Measurements from ENCODE around the gene CPN1. TPM values are rescaled to one million over a fixed set of nuclear protein-coding genes. Genes with fewer than 3 reads are reported as not detected.
A peak's percentile ranks its signal among the peaks of the same experiment; 100 is the strongest.

Gene CPN1
- total and polyA plus RNA-seq, 2 of the 8 experiments (the other 6 are each of a cell fraction or from before 2014, with no cell fraction given): 0.15 to 0.20 TPM

- Histone ChIP-seq H3K4me3 (ENCODE audit: extremely low read depth in 1 of 4, insufficient read depth in 2 of 4, low read depth in 3 of 4, low read length in 4 of 4) (no peak overlapping the region), H2BK120ac (replicated peaks; ENCODE audit: low read depth, low read length) (no peak overlapping the region), H4K20me1 (replicated peaks in 1 of 2; ENCODE audit: control insufficient read depth in 1 of 2, insufficient read depth in 2 of 2, low read length in 2 of 2) (peaks cover 0 to 2% of the 10 kb centered on the region in 2 experiments), H4K5ac (ENCODE audit: insufficient read length, low read depth, low read length) (no peak overlapping the region), H3K18ac (ENCODE audit: extremely low read depth, low read length) (no peak overlapping the region), H2BK15ac (ENCODE audit: low read length) (peak overlapping the region; percentile 14; the same call in 1 of the 2 replicates), H3K56ac (replicated peaks; ENCODE audit: insufficient read length, low read depth, low read length) (no peak overlapping the region), H4K8ac (ENCODE audit: extremely low read depth, insufficient read depth, low read length) (no peak overlapping the region), H3K36me3 (ENCODE audit: control insufficient read depth in 2 of 4, insufficient read depth in 4 of 4, low read length in 3 of 4) (no peaks in the 10 kb centered on the region), H3K23me2 (ENCODE audit: low read depth, low read length) (peaks cover 4% of the 10 kb centered on the region; the same call in 1 of the 2 replicates), H3K4ac (replicated peaks; ENCODE audit: insufficient read length, low read depth, low read length) (no peak overlapping the region), H2BK5ac (ENCODE audit: low read depth, low read length) (no peak overlapping the region; the same call in 1 of the 2 replicates), H2BK20ac (ENCODE audit: low read length) (no peak overlapping the region), H3K4me1 (replicated peaks in 1 of 4; ENCODE audit: control insufficient read depth in 3 of 4, insufficient read depth in 4 of 4, low read length in 3 of 4) (peaks cover 4 to 11% (median 6%) of the 10 kb centered on the region in 4 experiments; a peak in 5 of 7 replicates), H2AK5ac (ENCODE audit: low read depth, low read length) (no peak overlapping the region), H3K9ac (replicated peaks in 1 of 4; ENCODE audit: extremely low read depth in 1 of 4, low read depth in 3 of 4, low read length in 3 of 4) (no peak overlapping the region), H3K27ac (ENCODE audit: low read depth, low read length) (no peak overlapping the region), H4K91ac (replicated peaks; ENCODE audit: insufficient read length, low read length) (no peak overlapping the region), H3K79me1 (ENCODE audit: low read depth, low read length) (no peaks in the 10 kb centered on the region; the same call in 1 of the 2 replicates), H3K9me3 (ENCODE audit: insufficient read depth in 2 of 2, low read depth in 1 of 2, low read length in 1 of 2) (no peaks in the 10 kb centered on the region; a peak in 1 of 4 replicates), H3K14ac (ENCODE audit: insufficient read length) (no peak overlapping the region), H3K27me3 (replicated peaks in 1 of 4; ENCODE audit: control insufficient read depth in 3 of 4, extremely low read depth in 1 of 4, insufficient read depth in 3 of 4, low read length in 3 of 4) (no peaks in the 10 kb centered on the region; a peak in 2 of 7 replicates), H3K79me2 (ENCODE audit: control insufficient read depth in 1 of 2, insufficient read depth in 2 of 2, low read length in 2 of 2) (peaks cover 0 to 22% of the 10 kb centered on the region in 2 experiments; a peak in 2 of 4 replicates), H3K23ac (ENCODE audit: insufficient read length) (no peak overlapping the region), H2BK12ac (ENCODE audit: low read depth, low read length) (no peak overlapping the region), H2AFZ (ENCODE audit: low read length) (no peak overlapping the region), H3K4me2 (ENCODE audit: insufficient read depth in 1 of 2, low read depth in 2 of 2, low read length in 2 of 2) (no peak overlapping the region; a peak in 1 of 4 replicates)
- 78% methylated on average over 4 of the region's 4 CpGs; no CpG with 5 or more reads in 1 of the 2 experiments for WGBS, 2 experiments (ENCODE audit: extremely low coverage in 1 of 2, insufficient coverage in 1 of 2, insufficient read length in 1 of 2, insufficient replicate concordance in 2 of 2, low coverage in 1 of 2, low lambda C conversion rate in 2 of 2, missing lambda C conversion rate in 1 of 2)
- ChIA-PET CTCF (ENCODE audit: partially characterized antibody) (interaction anchor here (0.5 to 8.7 kb wide), 12 partner anchors 9 to 519 kb away, joined by 3 to 57 read pairs (median 4); no protein-coding TSS in a partner anchor), POLR2A (ENCODE audit: partially characterized antibody) (interaction anchor here (0.7 to 0.8 kb wide), 3 partner anchors 91 to 103 kb away, joined by 3 read pairs; no protein-coding TSS in a partner anchor)
- FAIRE-seq: no peak
- DNase-seq (ENCODE audit: low read depth in 1 of 2, low spot score in 2 of 2): no peak
- TF ChIP-seq TAF1 (IDR thresholded peaks at IDR 0.05; ENCODE audit: low read depth, low read length): no peak
Measured at GRCh38 chr10:100006243-100006886, 75.3 kb downstream of the CPN1 start.
